Spleen (tissue), 7 donors: ENCODE data around the gene RALBP1.

ENCODE experiments used
- POLR2A ChIP-seq, 3 donors: fragments of 450-650 bp; IDR thresholded peaks; one replicate each; pipeline ENCODE4 v1.5.1; 2017; ENCODE audit warnings: antibody characterized with exemption in 3 of 3, mild to moderate bottlenecking in 1 of 3
- POLR2AphosphoS5 ChIP-seq, 3 donors: sonication (generic); formaldehyde crosslinking; IDR thresholded peaks; one replicate each; pipeline ENCODE4 v1.5.1; 2017; ENCODE audit warnings: antibody characterized with exemption in 3 of 3
- TF ChIP-seq, protein P1 (sequence below), 11 experiments: fragments of 200-600 bp in 7 of 11; fragments of 450-650 bp in 4 of 11; sonication (generic) in 4 of 11; IDR thresholded peaks in 8 of 11; conservative IDR thresholded peaks in 3 of 11; 1 replicate in 7 of 11; 2 replicates in 4 of 11; pipeline versions ENCODE4 v1.4.0 to v1.8.0; 2016 to 2021; ENCODE audit warnings: antibody characterized with exemption in 11 of 11, inconsistent platforms in 4 of 11, mild to moderate bottlenecking in 1 of 11
- donor health status: DM: no; HTN: no; CAD: no; lungs with moderate emphysema.
- donor health status: DM: no; HTN: no; CAD: no.
- donor health status: DM: no; HTN: no; CAD: no.

DNA sequence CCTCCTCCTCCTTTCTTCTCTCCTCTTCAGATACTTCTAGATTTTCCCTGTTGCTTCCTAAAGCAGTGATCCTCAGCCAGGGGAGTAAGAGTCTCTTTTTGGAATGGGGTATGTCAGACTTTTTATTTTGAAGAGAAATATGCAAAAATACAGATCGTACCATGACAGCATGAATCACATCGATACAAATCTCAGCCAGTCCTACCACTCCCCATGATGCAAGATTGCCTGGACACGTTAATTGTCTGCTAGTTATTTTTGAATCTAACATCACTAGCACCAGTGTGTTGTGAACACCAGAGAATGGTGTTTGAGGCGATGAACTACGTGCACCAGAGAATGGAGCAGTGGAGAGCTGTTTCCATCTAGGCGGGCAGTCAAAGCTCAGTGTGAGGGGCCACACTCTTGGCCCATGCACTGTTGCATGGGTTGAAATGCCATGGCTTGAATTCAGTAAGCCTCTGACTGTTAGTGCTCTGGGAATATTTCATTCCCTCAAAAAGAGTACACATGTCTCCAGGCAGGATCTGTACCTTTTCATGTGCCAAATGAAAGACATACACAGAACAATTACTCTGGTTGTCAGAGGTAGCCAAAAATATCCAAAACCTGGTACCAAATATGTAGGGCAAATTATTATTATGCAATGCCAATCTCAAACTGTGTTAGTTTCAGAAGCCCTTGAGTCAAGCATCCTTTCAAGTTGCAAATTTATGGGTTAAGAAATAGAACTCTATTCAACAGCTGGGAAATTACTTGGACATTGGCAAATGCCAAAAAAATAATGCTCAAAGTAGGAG, 46.3 kb upstream of the RALBP1 start:
- TF ChIP-seq, protein P1, sequence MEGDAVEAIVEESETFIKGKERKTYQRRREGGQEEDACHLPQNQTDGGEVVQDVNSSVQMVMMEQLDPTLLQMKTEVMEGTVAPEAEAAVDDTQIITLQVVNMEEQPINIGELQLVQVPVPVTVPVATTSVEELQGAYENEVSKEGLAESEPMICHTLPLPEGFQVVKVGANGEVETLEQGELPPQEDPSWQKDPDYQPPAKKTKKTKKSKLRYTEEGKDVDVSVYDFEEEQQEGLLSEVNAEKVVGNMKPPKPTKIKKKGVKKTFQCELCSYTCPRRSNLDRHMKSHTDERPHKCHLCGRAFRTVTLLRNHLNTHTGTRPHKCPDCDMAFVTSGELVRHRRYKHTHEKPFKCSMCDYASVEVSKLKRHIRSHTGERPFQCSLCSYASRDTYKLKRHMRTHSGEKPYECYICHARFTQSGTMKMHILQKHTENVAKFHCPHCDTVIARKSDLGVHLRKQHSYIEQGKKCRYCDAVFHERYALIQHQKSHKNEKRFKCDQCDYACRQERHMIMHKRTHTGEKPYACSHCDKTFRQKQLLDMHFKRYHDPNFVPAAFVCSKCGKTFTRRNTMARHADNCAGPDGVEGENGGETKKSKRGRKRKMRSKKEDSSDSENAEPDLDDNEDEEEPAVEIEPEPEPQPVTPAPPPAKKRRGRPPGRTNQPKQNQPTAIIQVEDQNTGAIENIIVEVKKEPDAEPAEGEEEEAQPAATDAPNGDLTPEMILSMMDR (IDR thresholded peaks at IDR 0.05 in 8 of 11, conservative IDR thresholded peaks at IDR 0.05 in 3 of 11), result no peak
- no peak for TF ChIP-seq POLR2A (IDR thresholded peaks at IDR 0.05)
- TF ChIP-seq POLR2AphosphoS5 (IDR thresholded peaks at IDR 0.05), result no peak
